Upper lobe of left lung (tissue), 6 donors: ENCODE measurements around the gene RHEB. TPM values are rescaled to one million over a fixed set of nuclear protein-coding genes. Genes with fewer than 3 reads are reported as not detected.

Experiments
- ATAC-seq, 2 donors: fragments of 200-7000 bp; cut with Tn5 transposase; one replicate each; pipeline ENCODE4 v1.9.1; 2022; ENCODE audit warnings: mild to moderate bottlenecking in 2 of 2, moderate library complexity in 2 of 2; ENCODE audit not compliant: low FRiP score in 2 of 2
- DNase-seq, 2 donors: peaks; one replicate each; pipeline ENCODE4 v3.0.0-alpha.2; 2019 to 2020
- H3K27ac ChIP-seq, 4 donors: fragments of 200-600 bp; sonication (generic); one replicate each; pipeline ENCODE4 v1.5.1; 2016 to 2019
- H3K27me3 ChIP-seq, 4 donors: fragments of 200-600 bp; sonication (generic); one replicate each; pipeline ENCODE4 v1.5.1; 2017 to 2019
- H3K36me3 ChIP-seq, 4 donors: fragments of 200-600 bp; sonication (generic); one replicate each; pipeline ENCODE4 v1.5.1; 2016 to 2019
- H3K4me1 ChIP-seq, 4 donors: fragments of 200-600 bp; sonication (generic); one replicate each; pipeline ENCODE4 v1.5.1; 2018 to 2019
- H3K4me3 ChIP-seq, 4 donors: fragments of 200-600 bp; sonication (generic); one replicate each; pipeline ENCODE4 v1.5.1; 2017 to 2019; ENCODE audit warnings: mild to moderate bottlenecking in 2 of 4, moderate library complexity in 1 of 4
- H3K9me3 ChIP-seq, 4 donors: fragments of 200-600 bp; sonication (generic); one replicate each; pipeline ENCODE4 v1.5.1; 2018 to 2019
- EP300 ChIP-seq, 4 donors: sonication (generic); formaldehyde crosslinking; IDR thresholded peaks; one replicate each; pipeline ENCODE4 v1.5.1; 2017; ENCODE audit warnings: antibody characterized with exemption in 4 of 4, control low read depth in 2 of 4
- POLR2A ChIP-seq, 4 donors: fragments of 450-650 bp; IDR thresholded peaks; one replicate each; pipeline ENCODE4 v1.5.1; 2016 to 2017; ENCODE audit warnings: antibody characterized with exemption in 4 of 4, mild to moderate bottlenecking in 2 of 4
- POLR2AphosphoS5 ChIP-seq, 2 donors: sonication (generic); formaldehyde crosslinking; IDR thresholded peaks; one replicate each; pipeline ENCODE4 v1.5.1; 2017; ENCODE audit warnings: antibody characterized with exemption in 2 of 2
- WGBS, 2 donors: methylation state at CpG; one replicate each; pipeline ENCODE4 v1.1.5; 2017 to 2018; 5-methylcytosine and 5-hydroxymethylcytosine counted together
- total RNA-seq, 6 donors: library from RNA; depleted of rRNA in 4 of 6; stranded (reverse); fragments of >200 nt in 4 of 6; gene quantifications; one replicate each; pipeline versions ENCODE4 v1.1.0 to v1.2.1, GENCODE V29; 2016 to 2021
- TF ChIP-seq, protein P1 (sequence below), 6 experiments: fragments of 450-650 bp in 4 of 6; fragments of 200-600 bp in 2 of 6; sonication (generic) in 2 of 6; IDR thresholded peaks; one replicate each; pipeline ENCODE4 v1.5.1; 2016 to 2019; ENCODE audit warnings: antibody characterized with exemption in 6 of 6
- donor health status: DM: no; HTN: no; CAD: no; lungs with moderate emphysema.
- donor health status: DM: no; HTN: yes; CAD: no; lungs with severe emphysema.

The RHEB gene
- total RNA-seq, 6 donors from 2014 or later = 63.0 to 105 (median 93.4) TPM

DNA sequence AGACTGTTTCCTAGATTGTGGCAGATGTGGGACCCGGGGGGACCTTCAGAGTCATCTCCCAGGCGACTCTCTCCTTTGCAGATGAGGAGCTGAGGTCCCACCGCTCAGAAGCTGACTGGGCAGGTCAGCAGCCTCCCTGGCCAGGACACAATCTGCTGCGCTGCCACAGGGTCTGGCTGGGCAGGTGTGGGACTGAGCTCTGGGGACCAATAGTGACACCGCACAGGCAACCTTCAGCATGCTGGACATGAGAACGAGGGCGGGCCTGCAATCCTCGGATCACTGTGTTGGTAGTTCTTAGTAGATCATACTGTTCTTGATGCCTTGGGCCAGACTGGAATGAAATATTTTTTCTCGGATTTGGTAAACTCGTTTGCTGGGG is 59.2 kb downstream of the RHEB start:
- peak; percentile 8 to 30 for ATAC-seq
- Histone ChIP-seq H3K4me1 (peaks cover 16 to 19% (median 17%) of the 10 kb centered on the region in 4 donors), H3K27ac (peak overlapping the region; percentile 55 to 81 (median 76)), H3K9me3 (peaks cover 0 to 14% (median 3%) of the 10 kb centered on the region in 4 donors), H3K27me3 (no peaks in the 10 kb centered on the region), H3K4me3 (no peak overlapping the region), H3K36me3 (peaks cover 0 to 16% (median 9%) of the 10 kb centered on the region in 4 donors)
- WGBS, 2 donors = 67 to 81% methylated on average over 5 to 10 of the region's 10 CpGs
- TF ChIP-seq POLR2AphosphoS5 (IDR thresholded peaks at IDR 0.05) (no peak), EP300 (IDR thresholded peaks at IDR 0.05) (no peak), POLR2A (IDR thresholded peaks at IDR 0.05) (no peak)
- TF ChIP-seq, protein P1, sequence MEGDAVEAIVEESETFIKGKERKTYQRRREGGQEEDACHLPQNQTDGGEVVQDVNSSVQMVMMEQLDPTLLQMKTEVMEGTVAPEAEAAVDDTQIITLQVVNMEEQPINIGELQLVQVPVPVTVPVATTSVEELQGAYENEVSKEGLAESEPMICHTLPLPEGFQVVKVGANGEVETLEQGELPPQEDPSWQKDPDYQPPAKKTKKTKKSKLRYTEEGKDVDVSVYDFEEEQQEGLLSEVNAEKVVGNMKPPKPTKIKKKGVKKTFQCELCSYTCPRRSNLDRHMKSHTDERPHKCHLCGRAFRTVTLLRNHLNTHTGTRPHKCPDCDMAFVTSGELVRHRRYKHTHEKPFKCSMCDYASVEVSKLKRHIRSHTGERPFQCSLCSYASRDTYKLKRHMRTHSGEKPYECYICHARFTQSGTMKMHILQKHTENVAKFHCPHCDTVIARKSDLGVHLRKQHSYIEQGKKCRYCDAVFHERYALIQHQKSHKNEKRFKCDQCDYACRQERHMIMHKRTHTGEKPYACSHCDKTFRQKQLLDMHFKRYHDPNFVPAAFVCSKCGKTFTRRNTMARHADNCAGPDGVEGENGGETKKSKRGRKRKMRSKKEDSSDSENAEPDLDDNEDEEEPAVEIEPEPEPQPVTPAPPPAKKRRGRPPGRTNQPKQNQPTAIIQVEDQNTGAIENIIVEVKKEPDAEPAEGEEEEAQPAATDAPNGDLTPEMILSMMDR (IDR thresholded peaks at IDR 0.05) = no peak
- DNase-seq = peak in 1 of 2 donors; percentile 69

DNA sequence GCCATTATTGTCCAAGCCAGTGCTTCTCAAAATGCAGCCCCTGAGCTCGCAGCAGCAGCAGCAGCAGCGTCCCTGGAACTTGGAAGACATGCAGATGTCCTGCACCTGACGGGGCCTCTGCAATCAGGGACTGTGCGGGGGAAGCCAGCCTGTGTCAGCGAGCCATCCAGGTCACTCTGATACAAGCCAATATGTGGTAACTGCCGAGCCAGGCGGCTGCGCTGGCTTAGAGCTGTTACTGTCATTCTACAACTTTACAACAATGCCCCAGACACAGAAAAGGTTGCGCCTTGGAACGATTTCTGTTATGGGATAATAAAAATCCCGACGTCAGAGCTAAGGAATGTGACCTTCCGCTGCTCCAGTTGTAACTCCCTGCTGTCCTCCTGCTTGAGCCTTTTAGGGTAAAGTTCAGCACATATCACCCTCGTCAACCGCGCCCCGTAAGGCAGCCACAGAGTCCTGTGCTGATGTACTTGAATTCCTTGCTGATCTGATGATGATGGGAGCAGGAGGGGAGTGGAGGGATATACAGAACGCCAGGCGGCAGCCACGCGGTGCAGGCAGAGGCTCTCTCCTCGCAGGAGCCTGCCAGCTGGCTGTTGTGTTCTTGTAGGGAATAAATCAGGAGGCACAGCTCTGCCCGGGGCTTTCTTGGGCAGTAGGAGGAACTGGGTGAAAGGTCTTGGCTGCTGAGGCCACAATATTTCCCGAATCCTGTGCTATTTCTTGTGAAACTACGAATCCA is 59.8 kb downstream of the RHEB start:
- peak; percentile 74 to 86 for DNase-seq
- Histone ChIP-seq H3K4me3 (peak overlapping the region in 1 of 4 donors; percentile 4), H3K9me3 (peaks cover 0 to 14% (median 3%) of the 10 kb centered on the region in 4 donors), H3K36me3 (peaks cover 0 to 10% (median 3%) of the 10 kb centered on the region in 4 donors), H3K27me3 (no peaks in the 10 kb centered on the region), H3K4me1 (peaks cover 16 to 19% (median 17%) of the 10 kb centered on the region in 4 donors), H3K27ac (peak overlapping the region; percentile 55 to 81 (median 76))
- TF ChIP-seq, protein P1 (IDR thresholded peaks at IDR 0.05) = peak in 4 of 6 experiments; percentile 8 to 20 (median 18)
- TF ChIP-seq EP300 (IDR thresholded peaks at IDR 0.05) (peak in 2 of 4 donors; percentile 28 to 40), POLR2A (IDR thresholded peaks at IDR 0.05) (no peak), POLR2AphosphoS5 (IDR thresholded peaks at IDR 0.05) (peak; percentile 61 to 66)
- peak; percentile 89 to 90 for ATAC-seq
- WGBS, 2 donors = 20 to 29% methylated on average over 11 to 25 of the region's 25 CpGs

DNA sequence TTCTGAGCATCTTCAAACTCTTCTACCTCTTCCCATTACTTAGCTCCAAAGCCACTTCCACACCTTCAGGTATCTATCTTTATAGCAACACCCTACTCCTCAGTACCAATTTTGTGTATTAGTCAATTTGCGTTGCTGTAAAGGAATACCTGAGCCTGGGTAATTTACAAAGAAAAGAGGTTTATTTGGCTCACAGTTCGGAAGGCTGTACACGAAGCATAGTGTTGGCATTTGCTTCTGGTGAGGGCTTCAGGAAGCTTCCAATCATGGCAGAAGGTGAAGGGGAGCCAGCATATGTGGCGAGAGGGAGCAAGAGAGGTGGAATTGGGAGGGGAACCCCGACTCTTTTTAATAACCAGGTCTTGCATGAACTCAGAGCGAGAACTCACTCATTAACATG is 62.2 kb downstream of the RHEB start:
- ATAC-seq (no peak), DNase-seq (no peak)
- Histone ChIP-seq H3K4me3 (no peak overlapping the region), H3K27me3 (no peaks in the 10 kb centered on the region), H3K9me3 (peaks cover 0 to 5% (median 1%) of the 10 kb centered on the region in 4 donors), H3K4me1 (peaks cover 16 to 19% (median 17%) of the 10 kb centered on the region in 4 donors), H3K27ac (no peak overlapping the region), H3K36me3 (no peaks in the 10 kb centered on the region)
- 98 to 99% methylated on average over 6 of the region's 6 CpGs for WGBS, 2 donors
- TF ChIP-seq POLR2AphosphoS5 (IDR thresholded peaks at IDR 0.05) (no peak), EP300 (IDR thresholded peaks at IDR 0.05) (no peak), POLR2A (IDR thresholded peaks at IDR 0.05) (no peak)

- TF ChIP-seq, protein P1 (IDR thresholded peaks at IDR 0.05) = no peak
- TF ChIP-seq POLR2AphosphoS5 (IDR thresholded peaks at IDR 0.05) (no peak), POLR2A (IDR thresholded peaks at IDR 0.05) (no peak), EP300 (IDR thresholded peaks at IDR 0.05) (no peak)
- Histone ChIP-seq H3K4me3 (no peak overlapping the region), H3K36me3 (no peaks in the 10 kb centered on the region), H3K27ac (no peak overlapping the region), H3K9me3 (no peaks in the 10 kb centered on the region), H3K4me1 (peaks cover 16 to 19% (median 17%) of the 10 kb centered on the region in 4 donors), H3K27me3 (no peaks in the 10 kb centered on the region)
- 79 to 89% methylated on average over 4 of the region's 4 CpGs for WGBS, 2 donors
- no peak for ATAC-seq
- no peak for DNase-seq
Measured at GRCh38 chr7:151456782-151457181, 62.9 kb downstream of the RHEB start.

DNA sequence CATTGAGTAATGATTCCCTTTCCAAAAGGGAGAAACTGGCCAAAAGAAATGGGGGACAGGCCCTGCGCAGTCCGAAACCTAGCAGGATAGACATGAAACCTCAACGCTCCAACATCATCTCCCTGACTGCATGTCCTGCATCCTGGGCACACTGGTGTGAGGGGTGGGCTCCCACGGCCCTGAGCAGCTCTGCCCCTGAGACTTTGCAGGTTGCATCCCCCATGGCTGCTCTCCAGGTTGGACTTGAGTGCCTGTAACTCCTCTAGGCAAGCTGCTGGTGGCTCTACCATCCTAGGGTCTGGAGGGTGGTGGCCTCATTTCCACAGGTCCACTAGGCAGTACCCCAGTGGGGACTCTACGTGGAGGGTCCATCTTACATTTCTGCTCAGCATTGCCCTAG is 63.4 kb downstream of the RHEB start:
- WGBS, 2 donors = 96 to 100% methylated on average over 4 to 5 of the region's 5 CpGs
- peaks cover 16 to 19% (median 17%) of the 10 kb centered on the region in 4 donors for H3K4me1 ChIP-seq
- H3K4me3 ChIP-seq = no peak overlapping the region
- ATAC-seq = no peak
- TF ChIP-seq POLR2A (IDR thresholded peaks at IDR 0.05) (no peak), EP300 (IDR thresholded peaks at IDR 0.05) (no peak), POLR2AphosphoS5 (IDR thresholded peaks at IDR 0.05) (no peak)
- TF ChIP-seq, protein P1 (IDR thresholded peaks at IDR 0.05) = no peak
- no peaks in the 10 kb centered on the region for H3K36me3 ChIP-seq
- H3K9me3 ChIP-seq = no peaks in the 10 kb centered on the region
- H3K27ac ChIP-seq = no peak overlapping the region
- H3K27me3 ChIP-seq = no peaks in the 10 kb centered on the region
- no peak for DNase-seq
